Left renal pelvis (tissue), 4 donors: ENCODE measurements around the gene PLEKHH3. TPM values are rescaled to one million over a fixed set of nuclear protein-coding genes. Genes with fewer than 3 reads are reported as not detected.

ENCODE experiments used
- DNase-seq, 4 donors: peaks; one replicate each; pipeline ENCODE4 v3.0.0-alpha.2; 2013; ENCODE audit warnings: low read depth in 4 of 4, low spot score in 3 of 4
- polyA plus RNA-seq, 4 donors: library from polyadenylated mRNA; unstranded; fragments of 120-200 nt; gene quantifications; one replicate each; pipeline ENCODE4 v1.2.1, GENCODE V29; 2013; ENCODE audit not compliant: insufficient read length in 4 of 4

The PLEKHH3 gene, protein sequence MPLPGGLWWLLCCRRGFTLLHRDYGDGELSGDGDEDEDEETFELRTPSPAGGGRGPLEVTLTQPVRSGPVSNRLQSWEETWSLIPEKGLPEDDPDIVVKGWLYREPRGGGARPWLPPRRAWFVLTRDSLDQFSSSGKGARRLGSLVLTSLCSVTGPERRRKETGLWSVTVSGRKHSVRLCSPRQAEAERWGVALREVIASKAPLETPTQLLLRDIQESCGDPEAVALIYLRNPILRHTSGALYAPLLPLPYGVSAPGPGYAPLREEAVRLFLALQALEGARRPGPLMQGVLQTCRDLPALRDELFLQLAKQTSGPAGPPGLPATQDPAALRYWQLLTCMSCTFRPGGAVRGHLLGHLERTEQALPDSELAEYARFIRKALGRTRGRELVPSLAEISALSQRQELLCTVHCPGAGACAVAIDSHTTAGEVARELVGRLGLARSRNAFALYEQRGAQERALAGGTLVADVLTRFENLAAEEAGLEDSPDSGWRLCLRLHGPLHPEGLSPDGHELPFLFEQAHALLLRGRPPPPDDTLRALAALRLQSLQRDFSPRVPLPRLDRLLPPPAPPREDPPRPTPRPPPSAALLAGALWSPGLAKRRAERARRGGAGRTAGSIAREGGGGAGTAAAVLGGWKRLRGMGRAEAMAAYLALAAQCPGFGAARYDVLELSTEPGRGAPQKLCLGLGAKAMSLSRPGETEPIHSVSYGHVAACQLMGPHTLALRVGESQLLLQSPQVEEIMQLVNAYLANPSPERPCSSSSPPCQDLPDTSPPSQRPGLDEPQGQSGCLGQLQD
- 10 to 100 TPM; 12.1 to 22.9 (median 17.7) TPM for polyA plus RNA-seq

DNA sequence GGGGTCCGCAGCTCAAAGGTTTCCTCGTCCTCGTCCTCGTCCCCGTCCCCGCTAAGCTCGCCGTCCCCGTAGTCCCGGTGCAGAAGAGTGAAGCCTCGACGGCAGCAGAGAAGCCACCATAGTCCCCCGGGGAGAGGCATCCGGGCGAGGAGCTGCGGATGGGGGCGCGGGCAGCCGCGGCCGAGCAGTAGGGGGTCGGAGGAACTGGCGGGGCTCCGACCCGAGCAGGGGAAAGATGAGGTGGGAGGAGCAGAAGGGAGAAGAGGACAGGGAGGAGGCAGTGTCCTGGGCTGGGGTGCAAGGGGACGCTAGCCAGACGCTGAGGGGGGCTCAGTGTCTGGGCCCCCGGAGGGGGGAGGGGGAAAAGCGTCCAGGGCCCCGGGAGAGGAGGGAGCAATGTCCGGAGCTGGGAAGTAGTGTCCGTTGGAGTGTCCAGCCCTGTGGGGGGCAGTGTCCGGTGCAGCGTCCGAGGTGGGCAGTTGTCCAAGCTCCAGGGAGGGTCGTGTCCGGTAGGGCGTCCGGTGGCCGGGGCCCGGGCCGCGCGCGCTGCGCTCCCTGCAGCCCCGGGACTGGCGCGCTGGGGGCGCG lies at the start of gene PLEKHH3:
Gene PLEKHH3 (minus strand): TSS at position 571 of the 588 bp plus-strand sequence. CDS start 431 bp downstream, at position 140.
- DNase-seq = peak in 1 of 4 donors; percentile 44

DNA sequence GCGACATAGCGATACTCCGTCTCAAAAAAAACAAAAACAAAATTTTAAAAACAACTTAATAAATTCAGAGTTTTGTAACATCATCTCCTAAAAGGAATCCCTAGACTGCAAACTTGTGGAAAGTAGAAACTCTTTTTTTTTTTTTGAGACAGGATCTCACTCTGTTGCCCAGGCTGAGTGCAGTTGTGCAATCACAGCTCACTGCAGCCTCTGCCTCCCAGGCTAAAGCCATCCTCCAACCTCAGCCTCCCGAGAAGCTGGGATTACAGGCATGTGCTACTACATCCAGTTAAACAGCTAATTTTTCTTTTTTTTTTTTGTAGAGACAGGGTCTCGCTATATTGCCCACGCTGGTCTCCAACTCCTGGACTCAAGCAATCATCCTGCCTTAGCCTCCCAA lies 48.3 kb upstream of the PLEKHH3 start:
- no peak for DNase-seq

DNA sequence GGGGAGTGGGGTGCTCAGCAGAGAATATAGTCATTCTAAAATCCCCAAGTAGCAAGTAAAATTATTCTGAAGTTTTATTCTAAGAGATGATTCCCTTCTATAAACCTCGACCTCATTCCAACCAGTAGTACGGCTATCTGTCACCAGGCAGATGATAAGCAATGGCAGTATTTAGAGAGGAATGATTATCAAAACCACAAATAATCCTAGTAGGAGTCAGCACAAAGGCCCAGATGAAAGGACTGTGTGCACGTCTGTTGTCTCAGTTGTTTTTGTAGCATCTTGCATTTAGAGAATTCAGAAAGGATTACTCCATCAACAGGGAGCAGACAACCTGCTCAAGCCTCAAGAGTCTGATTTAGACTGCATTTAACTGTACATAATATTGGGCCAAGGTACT lies 46.8 kb upstream of the PLEKHH3 start:
- no peak for DNase-seq

DNA sequence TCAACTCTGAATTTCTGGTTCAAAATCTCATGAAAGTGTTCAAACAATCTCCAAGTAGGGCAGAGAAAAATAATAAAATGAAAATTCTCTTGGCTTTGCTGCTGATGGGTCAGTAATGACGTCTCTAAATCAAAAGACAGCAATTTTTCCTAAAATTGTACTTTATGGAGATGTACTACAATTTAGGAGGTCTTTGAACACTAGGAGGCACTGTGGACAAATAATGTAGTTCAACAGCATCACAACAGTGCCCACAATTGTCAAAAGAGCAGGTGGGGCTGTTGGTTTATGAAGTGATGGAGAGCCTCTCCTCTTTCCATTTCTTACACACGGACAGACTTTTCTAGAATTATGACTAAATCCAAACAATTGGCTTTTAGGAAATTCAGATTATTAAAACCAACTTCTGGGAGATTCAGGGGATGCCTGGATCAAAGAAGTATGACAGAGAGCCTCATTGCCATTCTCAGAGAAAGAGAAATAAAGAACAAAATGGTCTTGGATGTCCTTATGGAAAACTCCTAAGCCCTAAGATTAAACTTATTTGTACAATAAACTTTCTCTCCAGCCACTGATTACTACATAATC lies 44.3 kb upstream of the PLEKHH3 start:
- peak; percentile 23 to 56 (median 55) for DNase-seq

DNA sequence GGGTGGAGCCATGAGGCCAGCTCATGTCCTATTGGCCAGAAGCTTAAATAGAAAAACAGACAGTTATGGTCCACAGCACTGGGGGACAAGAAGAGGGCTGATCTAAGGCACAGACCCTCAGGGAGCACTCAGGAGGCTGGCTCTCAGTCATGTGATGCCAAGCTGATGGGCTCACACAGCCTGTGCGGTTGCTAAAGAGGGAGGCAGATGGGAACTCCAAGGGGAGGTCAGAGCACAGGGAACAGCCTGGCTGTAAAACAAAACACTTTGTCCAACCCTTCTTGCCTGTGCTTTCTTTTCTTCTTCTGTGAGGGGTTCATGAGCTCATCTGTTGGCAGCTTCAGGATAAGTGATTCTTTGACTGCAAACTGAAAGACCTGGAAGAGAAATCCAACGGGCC lies 32.8 kb upstream of the PLEKHH3 start:
- no peak for DNase-seq

DNA sequence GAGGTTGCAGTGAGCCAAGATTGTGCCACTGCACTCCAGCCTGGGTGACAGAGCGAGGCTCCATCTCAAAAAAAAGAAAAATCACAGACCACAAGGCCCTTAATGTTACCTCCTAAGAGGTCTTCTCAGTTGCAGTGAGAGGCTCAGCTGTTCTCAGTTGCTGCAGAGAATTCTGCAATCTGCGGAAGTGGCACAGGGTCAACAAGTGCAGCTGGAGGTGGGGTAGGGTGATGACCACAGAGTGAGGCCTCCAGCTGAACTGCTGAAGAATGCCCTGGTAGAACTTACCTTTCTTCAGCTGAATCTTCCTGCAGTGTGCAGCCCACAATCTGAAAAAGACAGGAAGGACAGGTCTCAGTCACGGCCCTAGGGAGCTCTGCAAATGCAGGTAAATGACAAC lies 31.8 kb upstream of the PLEKHH3 start:
- no peak for DNase-seq

DNA sequence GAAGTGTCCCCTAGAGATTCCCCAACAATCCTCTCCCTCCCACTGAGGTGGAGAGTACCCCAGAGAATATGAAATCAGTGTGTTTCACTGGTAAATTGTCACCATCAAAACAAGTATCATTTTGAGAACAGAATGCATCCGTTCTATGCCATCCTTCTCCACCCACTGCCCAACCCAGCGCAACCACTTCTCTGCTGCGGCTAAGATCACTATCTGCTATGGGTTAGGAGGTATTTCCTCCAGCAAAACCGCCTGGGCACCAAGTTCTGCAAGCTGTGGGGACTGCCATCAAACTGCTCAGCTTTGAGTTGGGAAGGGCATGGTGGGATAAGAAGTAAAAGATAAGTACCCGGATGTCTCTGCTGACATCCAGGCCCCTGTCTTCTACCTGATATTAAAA lies 29.9 kb upstream of the PLEKHH3 start:
- no peak for DNase-seq

DNA sequence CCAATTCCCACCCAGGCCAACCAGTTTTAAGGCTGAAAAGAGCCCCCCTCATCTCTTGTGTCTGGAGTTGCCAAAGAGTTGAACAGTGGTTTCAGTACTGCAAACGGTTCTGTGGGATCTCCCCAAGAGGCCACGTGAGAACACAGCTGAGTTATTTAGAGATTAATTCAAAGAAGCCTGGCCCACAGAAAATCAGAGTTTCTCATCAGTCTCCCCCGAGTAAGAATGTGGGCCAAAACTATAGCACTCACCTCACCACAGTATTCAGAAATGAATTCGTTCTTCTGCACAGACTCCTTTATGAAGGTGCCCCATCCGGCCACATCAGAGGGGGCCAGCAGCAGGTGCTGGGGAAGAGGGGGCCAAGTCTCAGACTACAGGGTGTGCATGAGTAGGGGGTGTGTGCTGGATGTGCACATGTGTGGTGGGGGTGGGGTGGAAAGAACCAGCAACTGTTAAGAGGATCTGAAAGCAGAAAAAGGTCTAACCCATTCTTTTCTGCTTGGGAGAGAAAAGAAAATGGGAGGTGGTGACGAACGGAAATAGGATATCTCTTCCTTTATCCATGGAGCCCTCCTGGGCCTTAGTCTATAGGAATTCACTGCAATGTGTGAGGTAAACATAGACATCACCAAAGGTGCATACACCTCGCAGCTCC lies 28.2 kb upstream of the PLEKHH3 start:
- no peak for DNase-seq

DNA sequence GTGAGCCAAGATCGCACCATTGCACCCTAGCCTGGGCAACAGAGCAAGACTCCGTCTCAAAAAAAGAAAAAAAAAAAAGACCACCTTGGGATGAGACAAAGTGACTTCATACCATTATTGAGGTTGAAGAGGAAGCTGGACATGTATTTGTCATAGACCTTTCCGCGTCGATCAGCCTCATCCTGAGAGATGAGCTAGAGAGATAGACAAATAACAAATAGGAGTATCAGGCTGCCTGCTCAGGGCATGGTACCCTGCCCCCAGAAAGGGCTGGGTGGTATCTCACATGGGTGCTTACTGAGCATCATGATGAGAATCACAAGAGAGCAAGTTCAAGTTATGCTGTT lies 27.7 kb upstream of the PLEKHH3 start:
- no peak for DNase-seq

DNA sequence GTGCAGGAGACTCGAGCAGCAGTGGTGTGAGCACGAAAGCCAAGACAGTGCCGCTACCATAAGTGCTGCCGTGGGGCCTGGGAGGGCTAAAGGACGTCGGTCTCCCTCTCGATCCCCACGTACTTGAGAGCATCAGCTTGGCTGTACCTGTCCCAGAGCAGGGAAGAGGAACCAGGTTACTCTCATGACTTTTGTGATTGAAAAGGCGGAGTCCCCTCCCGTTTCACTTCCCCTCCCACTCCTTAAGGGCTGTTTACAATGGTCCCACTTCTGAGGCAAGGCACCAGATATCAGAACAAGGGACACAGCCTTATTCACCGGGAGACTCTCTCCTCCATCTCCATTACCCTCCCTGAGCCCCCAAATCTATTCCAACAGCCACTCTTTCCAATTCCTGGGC lies 25.7 kb upstream of the PLEKHH3 start:
- DNase-seq = no peak

DNA sequence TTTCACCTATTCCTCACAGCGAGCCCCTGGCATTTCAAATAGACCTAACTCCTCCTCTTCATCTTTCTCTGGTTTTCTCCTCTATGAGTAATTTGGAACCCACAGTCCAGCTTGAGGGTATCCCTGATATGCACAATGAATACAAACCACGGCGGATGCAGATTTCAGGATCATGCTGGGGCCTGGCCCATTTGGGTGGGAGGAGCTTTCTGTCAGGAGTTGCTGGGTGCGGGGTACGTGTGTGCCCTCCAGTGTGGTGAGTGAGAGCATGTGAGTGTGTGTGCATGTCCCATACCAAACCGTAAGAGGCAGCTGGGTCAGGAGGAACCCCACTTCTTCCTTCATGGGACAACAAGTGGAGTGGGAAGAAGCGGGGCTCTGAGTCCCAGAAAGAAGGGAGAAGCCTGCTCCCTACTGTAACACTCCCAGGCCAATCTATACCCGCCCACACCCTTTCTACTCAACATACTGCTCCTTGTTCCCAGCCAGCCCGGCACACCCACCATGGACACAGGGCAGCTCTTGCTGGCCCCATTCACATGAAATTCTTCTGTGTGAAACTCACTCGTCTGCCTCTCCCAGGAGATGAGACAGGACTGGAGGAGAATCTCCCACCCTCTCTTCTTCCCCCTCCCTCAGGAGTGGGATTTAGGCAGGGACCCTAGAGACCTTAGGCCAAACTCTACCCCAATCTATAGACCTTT lies 23.9 kb upstream of the PLEKHH3 start:
- no peak for DNase-seq

DNA sequence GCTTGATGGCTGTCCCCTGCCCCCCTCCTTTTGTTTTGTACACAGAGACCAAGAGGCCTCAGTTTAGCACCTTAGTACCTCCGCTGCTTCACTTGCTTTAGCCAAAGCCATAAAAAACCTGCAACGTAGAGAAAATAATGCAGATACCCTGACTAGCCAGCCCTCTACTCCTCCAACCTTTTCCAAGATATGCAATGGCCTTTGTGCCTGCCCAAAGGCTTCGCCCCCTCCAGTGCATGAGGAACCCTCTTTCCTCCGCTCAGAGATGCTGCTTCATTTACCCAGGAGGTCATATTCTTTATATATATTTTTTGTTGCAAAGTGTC lies 22.6 kb upstream of the PLEKHH3 start:
- no peak for DNase-seq

DNA sequence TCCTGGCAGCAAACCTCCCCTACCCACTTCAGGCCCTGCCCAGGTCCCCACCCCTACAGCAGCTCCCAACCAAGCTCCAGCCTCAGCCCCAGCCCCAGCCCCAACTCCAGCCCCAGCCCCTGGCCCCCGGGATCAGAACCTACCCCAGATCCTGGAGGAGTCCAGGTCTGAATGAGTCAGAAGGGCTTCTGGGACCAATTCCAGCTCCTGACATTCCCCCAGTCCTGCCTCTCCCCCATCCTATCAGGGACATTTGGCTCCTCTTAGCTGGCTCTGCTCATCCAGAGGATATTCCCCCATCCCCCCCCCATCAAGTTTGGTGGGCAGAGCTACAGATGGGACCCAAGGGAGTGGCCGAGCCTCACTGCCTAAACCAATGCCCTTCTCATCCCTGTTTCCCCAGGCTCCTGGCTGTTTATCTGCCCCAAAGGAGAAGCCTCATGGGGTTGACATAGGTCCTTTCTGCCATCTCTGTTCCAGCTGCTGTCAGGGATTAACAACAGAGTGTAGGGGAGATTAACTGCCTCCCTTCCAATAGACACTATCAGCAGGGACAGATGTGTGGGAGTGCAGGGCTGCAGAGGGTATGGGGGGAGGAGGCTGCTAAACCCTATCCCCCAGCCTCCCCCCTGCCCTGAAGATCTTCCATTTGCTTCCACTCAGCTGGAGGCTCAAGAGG lies 22.1 kb upstream of the PLEKHH3 start:
- DNase-seq = no peak

DNA sequence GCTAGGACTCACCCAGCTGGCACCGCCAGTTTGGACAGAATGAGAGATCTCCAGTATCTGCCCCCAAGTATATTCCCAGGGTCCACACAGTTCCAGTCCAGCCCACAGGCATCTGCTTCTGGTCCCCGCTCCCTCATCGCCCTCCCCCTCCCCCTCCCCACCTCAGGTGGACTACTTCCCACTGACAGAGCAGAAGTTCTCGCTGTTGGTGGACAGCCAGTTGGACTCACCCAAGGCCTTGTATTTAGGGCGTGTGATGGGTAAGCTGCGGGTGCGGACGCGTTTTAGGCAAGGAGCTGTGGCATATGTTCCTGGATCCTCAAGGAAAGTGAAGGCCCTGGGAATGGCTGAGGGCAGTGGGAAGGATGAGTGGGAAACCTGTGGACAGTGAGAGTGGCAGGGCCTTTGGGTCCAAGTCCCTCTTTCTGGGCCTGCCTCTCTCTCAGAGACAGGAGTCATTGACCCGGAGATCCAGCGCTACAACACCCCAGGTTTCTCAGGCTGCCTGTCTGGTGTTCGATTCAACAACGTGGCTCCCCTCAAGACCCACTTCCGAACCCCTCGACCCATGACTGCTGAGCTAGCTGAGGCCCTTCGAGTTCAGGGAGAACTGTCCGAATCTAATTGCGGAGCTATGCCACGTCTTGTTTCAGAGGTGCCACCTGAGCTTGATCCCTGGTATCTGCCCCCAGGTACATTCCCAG lies 20.5 kb upstream of the PLEKHH3 start:
- no peak for DNase-seq

DNA sequence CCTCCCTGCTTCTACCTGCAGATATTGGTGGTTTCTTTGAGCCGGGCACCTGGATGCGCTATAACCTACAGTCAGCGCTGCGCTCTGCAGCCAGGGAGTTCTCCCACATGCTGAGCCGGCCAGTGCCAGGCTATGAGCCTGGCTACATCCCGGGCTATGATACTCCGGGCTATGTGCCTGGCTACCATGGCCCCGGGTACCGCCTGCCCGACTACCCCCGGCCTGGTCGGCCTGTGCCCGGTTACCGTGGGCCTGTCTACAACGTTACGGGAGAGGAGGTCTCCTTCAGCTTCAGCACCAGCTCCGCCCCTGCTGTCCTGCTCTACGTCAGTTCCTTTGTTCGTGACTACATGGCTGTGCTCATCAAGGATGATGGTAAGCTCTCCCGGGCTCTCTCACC lies 18.7 kb upstream of the PLEKHH3 start:
- no peak for DNase-seq

DNA sequence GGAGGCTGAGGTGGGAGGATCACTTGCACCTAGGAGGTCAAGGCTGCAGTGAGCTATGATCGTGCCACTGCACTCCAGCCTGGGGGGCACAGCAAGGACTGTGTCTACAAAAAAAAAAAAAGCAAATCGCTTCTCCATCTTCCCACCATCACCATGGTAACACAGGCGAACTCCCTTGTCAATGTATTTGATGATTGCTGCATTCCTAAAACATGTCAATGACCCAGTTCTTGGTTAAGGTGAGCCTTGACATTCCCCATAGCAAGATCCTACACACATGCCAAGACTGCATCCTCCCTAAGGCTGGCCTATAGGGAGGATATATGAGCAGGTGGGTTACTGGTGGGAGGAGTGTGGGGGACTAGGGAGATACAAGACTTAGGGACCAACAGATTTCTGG lies 17.7 kb upstream of the PLEKHH3 start:
- no peak for DNase-seq

DNA sequence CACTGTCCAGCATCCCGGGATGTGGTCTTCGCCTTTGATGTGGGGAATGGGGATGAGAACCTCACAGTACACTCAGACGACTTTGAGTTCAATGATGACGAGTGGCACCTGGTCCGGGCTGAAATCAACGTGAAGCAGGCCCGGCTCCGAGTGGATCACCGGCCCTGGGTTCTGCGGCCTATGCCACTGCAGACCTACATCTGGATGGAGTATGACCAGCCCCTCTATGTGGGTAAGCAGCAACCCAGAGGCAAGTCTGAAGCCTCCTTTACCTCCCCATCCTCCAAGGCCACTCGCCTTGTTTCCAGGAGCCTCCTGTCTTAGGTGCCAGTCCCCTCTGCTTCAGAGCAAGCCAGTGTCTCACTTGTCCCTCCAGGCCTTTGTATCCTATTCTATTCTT lies 15.7 kb upstream of the PLEKHH3 start:
- DNase-seq = no peak

DNA sequence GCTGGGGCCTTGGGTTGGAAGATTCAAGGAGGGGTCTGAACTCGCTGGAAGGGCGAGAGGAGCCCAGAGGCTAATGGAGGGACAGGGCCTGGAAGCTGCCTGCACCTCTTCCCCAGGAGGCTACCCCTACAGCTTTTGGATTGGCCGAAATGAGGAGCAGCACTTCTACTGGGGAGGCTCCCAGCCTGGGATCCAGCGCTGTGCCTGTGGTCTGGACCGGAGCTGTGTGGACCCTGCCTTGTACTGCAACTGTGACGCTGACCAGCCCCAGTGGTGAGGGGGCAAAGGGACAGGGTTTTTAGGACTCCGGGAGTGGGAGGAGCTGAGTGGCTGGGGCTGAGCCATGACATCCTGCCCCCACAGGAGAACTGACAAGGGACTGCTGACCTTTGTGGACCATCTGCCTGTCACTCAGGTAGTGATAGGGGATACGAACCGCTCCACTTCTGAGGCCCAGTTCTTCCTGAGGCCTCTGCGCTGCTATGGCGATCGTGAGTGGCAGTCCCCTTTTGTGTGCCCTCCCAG lies 14.3 kb upstream of the PLEKHH3 start:
- no peak for DNase-seq

DNA sequence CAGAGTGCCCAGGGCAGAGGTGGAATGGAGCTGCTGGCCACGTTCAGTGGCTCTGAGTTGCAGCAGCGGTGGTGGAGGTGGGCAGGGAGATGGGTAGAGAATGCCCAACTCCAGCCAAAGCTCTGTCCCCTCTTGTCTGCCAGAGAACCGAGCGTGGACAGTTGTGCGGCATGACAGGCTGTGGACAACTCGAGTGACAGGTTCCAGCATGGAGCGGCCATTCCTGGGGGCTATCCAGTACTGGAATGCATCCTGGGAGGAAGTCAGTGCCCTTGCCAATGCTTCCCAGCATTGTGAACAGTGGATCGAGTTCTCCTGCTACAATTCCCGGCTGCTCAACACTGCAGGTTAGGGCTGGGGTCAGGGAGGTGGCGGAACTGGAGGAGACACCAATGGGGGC lies 13.8 kb upstream of the PLEKHH3 start:
- DNase-seq = no peak
